IMR-90 (cell line): ENCODE data around the gene IL24.

Source experiments
- BHLHE40 ChIP-seq: fragments of 150-350 bp; IDR thresholded peaks from 2 replicates; pipeline ENCODE4 v1.6.1; 2016; ENCODE audit warnings: mild to moderate bottlenecking, low read depth, low read length
- CEBPB ChIP-seq: IDR thresholded peaks from 2 replicates; pipeline ENCODE4 v1.6.1; 2012; ENCODE audit warnings: low read depth, low read length, improper control_type of control experiment
- CHD1 ChIP-seq: IDR thresholded peaks from 2 replicates; pipeline ENCODE4 v1.6.1; 2012; ENCODE audit warnings: low read depth, low read length, improper control_type of control experiment
- MAFK ChIP-seq: IDR thresholded peaks from 2 replicates; pipeline ENCODE4 v1.6.1; 2012; ENCODE audit warnings: low read depth, low read length, improper control_type of control experiment
- MAZ ChIP-seq: IDR thresholded peaks from 2 replicates; pipeline ENCODE4 v1.6.1; 2012; ENCODE audit warnings: low read depth, mild to moderate bottlenecking, low read length, improper control_type of control experiment, moderate library complexity, borderline replicate concordance
- MXI1 ChIP-seq: IDR thresholded peaks from 2 replicates; pipeline ENCODE4 v1.6.1; 2012; ENCODE audit warnings: low read depth, mild to moderate bottlenecking, low read length, moderate library complexity, borderline replicate concordance
- NFE2L2 ChIP-seq: fragments of 150-350 bp; IDR thresholded peaks from 2 replicates; pipeline ENCODE4 v1.6.1; 2016; ENCODE audit warnings: low read depth, mild to moderate bottlenecking, low read length
- POLR2A ChIP-seq: IDR thresholded peaks from 2 replicates; pipeline ENCODE4 v1.6.1; 2012; ENCODE audit warnings: mild to moderate bottlenecking, low read depth, low read length
- RAD21 ChIP-seq: IDR thresholded peaks from 2 replicates; pipeline ENCODE4 v1.6.1; 2012; ENCODE audit warnings: low read length, improper control_type of control experiment
- RCOR1 ChIP-seq: IDR thresholded peaks from 2 replicates; pipeline ENCODE4 v1.6.1; 2012; ENCODE audit warnings: mild to moderate bottlenecking, low read length, improper control_type of control experiment; ENCODE audit not compliant: insufficient replicate concordance
- RFX5 ChIP-seq: IDR thresholded peaks from 2 replicates; pipeline ENCODE4 v1.8.0; 2012; ENCODE audit warnings: low read depth, mild to moderate bottlenecking, low read length, moderate library complexity
- SMC3 ChIP-seq: fragments of 150-350 bp; IDR thresholded peaks from 2 replicates; pipeline ENCODE4 v1.6.1; 2016; ENCODE audit warnings: low read depth, mild to moderate bottlenecking, antibody characterized with exemption, low read length, moderate library complexity
- TF ChIP-seq, protein P1 (sequence below): conservative IDR thresholded peaks from 2 replicates; pipeline ENCODE4 v1.5.1; 2012; ENCODE audit warnings: mild to moderate bottlenecking, low read depth, low read length, improper control_type of control experiment
- TF ChIP-seq, protein P2 (sequence below): fragments of 150-350 bp; IDR thresholded peaks from 2 replicates; pipeline ENCODE4 v1.6.1; 2017; ENCODE audit warnings: mild to moderate bottlenecking, antibody characterized with exemption, low read length, low read depth

GRCh38 chr1:206847946-206848345, 49.3 kb upstream of the IL24 start:
- TF ChIP-seq, protein P1, sequence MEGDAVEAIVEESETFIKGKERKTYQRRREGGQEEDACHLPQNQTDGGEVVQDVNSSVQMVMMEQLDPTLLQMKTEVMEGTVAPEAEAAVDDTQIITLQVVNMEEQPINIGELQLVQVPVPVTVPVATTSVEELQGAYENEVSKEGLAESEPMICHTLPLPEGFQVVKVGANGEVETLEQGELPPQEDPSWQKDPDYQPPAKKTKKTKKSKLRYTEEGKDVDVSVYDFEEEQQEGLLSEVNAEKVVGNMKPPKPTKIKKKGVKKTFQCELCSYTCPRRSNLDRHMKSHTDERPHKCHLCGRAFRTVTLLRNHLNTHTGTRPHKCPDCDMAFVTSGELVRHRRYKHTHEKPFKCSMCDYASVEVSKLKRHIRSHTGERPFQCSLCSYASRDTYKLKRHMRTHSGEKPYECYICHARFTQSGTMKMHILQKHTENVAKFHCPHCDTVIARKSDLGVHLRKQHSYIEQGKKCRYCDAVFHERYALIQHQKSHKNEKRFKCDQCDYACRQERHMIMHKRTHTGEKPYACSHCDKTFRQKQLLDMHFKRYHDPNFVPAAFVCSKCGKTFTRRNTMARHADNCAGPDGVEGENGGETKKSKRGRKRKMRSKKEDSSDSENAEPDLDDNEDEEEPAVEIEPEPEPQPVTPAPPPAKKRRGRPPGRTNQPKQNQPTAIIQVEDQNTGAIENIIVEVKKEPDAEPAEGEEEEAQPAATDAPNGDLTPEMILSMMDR: no peak
- TF ChIP-seq RFX5 (no peak), RAD21 (no peak), POLR2A (no peak), CEBPB (no peak), RCOR1 (no peak), MAFK (no peak), MXI1 (no peak), BHLHE40 (no peak), MAZ (no peak), SMC3 (no peak), NFE2L2 (no peak), CHD1 (no peak)
- TF ChIP-seq, protein P2, sequence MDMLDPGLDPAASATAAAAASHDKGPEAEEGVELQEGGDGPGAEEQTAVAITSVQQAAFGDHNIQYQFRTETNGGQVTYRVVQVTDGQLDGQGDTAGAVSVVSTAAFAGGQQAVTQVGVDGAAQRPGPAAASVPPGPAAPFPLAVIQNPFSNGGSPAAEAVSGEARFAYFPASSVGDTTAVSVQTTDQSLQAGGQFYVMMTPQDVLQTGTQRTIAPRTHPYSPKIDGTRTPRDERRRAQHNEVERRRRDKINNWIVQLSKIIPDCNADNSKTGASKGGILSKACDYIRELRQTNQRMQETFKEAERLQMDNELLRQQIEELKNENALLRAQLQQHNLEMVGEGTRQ: no peak
